H1 (cell line): Measurements from ENCODE around the gene ARHGAP26. TPM values are rescaled to one million over a fixed set of nuclear protein-coding genes. Genes with fewer than 3 reads are reported as not detected.

Source experiments
- CTCF ChIA-PET: fragments of 300-600 bp; sonication (Branson Sonifier 250); formaldehyde crosslinking; loops from one replicate; lab custom pipeline; 2021; ENCODE audit not compliant: partially characterized antibody; lab: Charles Lee
- POLR2A ChIA-PET: fragments of 300-600 bp; sonication (Branson Sonifier 250); formaldehyde crosslinking; loops from one replicate; lab custom pipeline; 2021; ENCODE audit warnings: inconsistent platforms; ENCODE audit not compliant: partially characterized antibody; lab: Charles Lee
- DNase-seq, 2 experiments: peaks; one replicate each; pipeline versions ENCODE4 v3.0.0 to v3.0.0-alpha.2; 2010 to 2022; ENCODE audit warnings: low spot score in 2 of 2, low read depth in 1 of 2, mixed read lengths in 1 of 2
- FAIRE-seq: peaks from 2 replicates; lab custom pipeline; 2011; peaks lifted over from hg19 to GRCh38; lab: Jason Lieb, UNC
- H2AFZ ChIP-seq: 2 replicates; pipeline ENCODE4 v1.8.1; 2012; ENCODE audit warnings: low read length, inconsistent platforms
- H2AK5ac ChIP-seq: 2 replicates; pipeline ENCODE4 v1.6.1; 2013; ENCODE audit warnings: low read depth, low read length
- H2BK120ac ChIP-seq: replicated peaks from 2 replicates; pipeline ENCODE3; 2013; ENCODE audit warnings: low read depth, low read length, inconsistent platforms
- H2BK12ac ChIP-seq: 2 replicates; pipeline ENCODE4 v1.6.1; 2013; ENCODE audit warnings: low read depth, low read length
- H2BK15ac ChIP-seq: 2 replicates; pipeline ENCODE4 v1.6.1; 2013; ENCODE audit warnings: low read length
- H2BK20ac ChIP-seq: 2 replicates; pipeline ENCODE4 v1.6.1; 2013; ENCODE audit warnings: low read length
- H2BK5ac ChIP-seq: 2 replicates; pipeline ENCODE4 v1.6.1; 2013; ENCODE audit warnings: low read depth, low read length
- H3K14ac ChIP-seq: 2 replicates; pipeline ENCODE4 v1.6.1; 2013; ENCODE audit warnings: inconsistent platforms; ENCODE audit not compliant: insufficient read length
- H3K18ac ChIP-seq: 2 replicates; pipeline ENCODE4 v1.6.1; 2013; ENCODE audit warnings: low read length; ENCODE audit errors: extremely low read depth
- H3K23ac ChIP-seq: 2 replicates; pipeline ENCODE4 v1.6.1; 2013; ENCODE audit warnings: inconsistent platforms; ENCODE audit not compliant: insufficient read length
- H3K23me2 ChIP-seq: 2 replicates; pipeline ENCODE4 v1.6.1; 2013; ENCODE audit warnings: low read depth, low read length
- H3K27ac ChIP-seq: 2 replicates; pipeline ENCODE4 v1.6.1; 2011; ENCODE audit warnings: low read depth, low read length, inconsistent platforms
- H3K27me3 ChIP-seq, 4 experiments: replicated peaks in 1 of 4; 1 replicate in 1 of 4; 2 replicates in 3 of 4; pipeline versions ENCODE4 v1.6.1 to v1.8.1; 2011 to 2013; ENCODE audit warnings: low read length in 3 of 4, mild to moderate bottlenecking in 3 of 4, inconsistent platforms in 2 of 4, mixed read lengths in 2 of 4, moderate library complexity in 1 of 4; ENCODE audit not compliant: control insufficient read depth in 3 of 4, insufficient read depth in 3 of 4; ENCODE audit errors: extremely low read depth in 1 of 4
- H3K36me3 ChIP-seq, 4 experiments: 2 replicates each; pipeline versions ENCODE4 v1.6.1 to v1.8.1; 2011 to 2013; ENCODE audit warnings: mild to moderate bottlenecking in 4 of 4, low read length in 3 of 4, moderate library complexity in 2 of 4, control low read depth in 1 of 4, inconsistent platforms in 1 of 4; ENCODE audit not compliant: insufficient read depth in 4 of 4, control insufficient read depth in 2 of 4
- H3K4ac ChIP-seq: replicated peaks from 2 replicates; pipeline ENCODE3; 2013; ENCODE audit warnings: low read length, low read depth, mixed read lengths, inconsistent platforms; ENCODE audit not compliant: insufficient read length
- H3K4me1 ChIP-seq, 4 experiments: replicated peaks in 1 of 4; 1 replicate in 1 of 4; 2 replicates in 3 of 4; pipeline versions ENCODE4 v1.6.1 to v1.8.1; 2011 to 2013; ENCODE audit warnings: low read length in 3 of 4, inconsistent platforms in 2 of 4, mixed read lengths in 1 of 4; ENCODE audit not compliant: insufficient read depth in 4 of 4, control insufficient read depth in 3 of 4
- H3K4me2 ChIP-seq, 2 experiments: 2 replicates each; pipeline versions ENCODE4 v1.6.1 to v1.8.1; 2011 to 2013; ENCODE audit warnings: low read depth in 2 of 2, low read length in 2 of 2, control low read depth in 1 of 2, inconsistent platforms in 1 of 2, mild to moderate bottlenecking in 1 of 2; ENCODE audit not compliant: insufficient read depth in 1 of 2
- H3K4me3 ChIP-seq, 4 experiments: fragments of 200-600, 300-600 bp in 1 of 4; sonication (generic), shearing (Covaris generic), sonication (Bioruptor Twin) in 1 of 4; 2 replicates each; pipeline versions ENCODE4 v1.5.1 to v1.8.1; 2011 to 2016; ENCODE audit warnings: low read length in 4 of 4, low read depth in 3 of 4, control low read depth in 2 of 4, inconsistent platforms in 2 of 4, mild to moderate bottlenecking in 2 of 4, mixed read lengths in 1 of 4, moderate library complexity in 1 of 4; ENCODE audit not compliant: insufficient read depth in 2 of 4; ENCODE audit errors: extremely low read depth in 1 of 4
- H3K56ac ChIP-seq: replicated peaks from 2 replicates; pipeline ENCODE3; 2013; ENCODE audit warnings: low read depth, mild to moderate bottlenecking, mixed read lengths, low read length, inconsistent platforms; ENCODE audit not compliant: insufficient read length
- H3K79me1 ChIP-seq: 2 replicates; pipeline ENCODE4 v1.6.1; 2013; ENCODE audit warnings: low read depth, low read length, control low read depth
- H3K79me2 ChIP-seq, 2 experiments: 2 replicates each; pipeline versions ENCODE4 v1.6.1 to v1.8.1; 2012 to 2013; ENCODE audit warnings: low read length in 2 of 2, mild to moderate bottlenecking in 2 of 2, inconsistent platforms in 1 of 2; ENCODE audit not compliant: insufficient read depth in 2 of 2, control insufficient read depth in 1 of 2
- H3K9ac ChIP-seq, 4 experiments: replicated peaks in 1 of 4; 1 replicate in 1 of 4; 2 replicates in 3 of 4; pipeline versions ENCODE4 v1.6.1 to v1.8.1; 2011 to 2013; ENCODE audit warnings: low read depth in 3 of 4, low read length in 3 of 4, control low read depth in 2 of 4, mild to moderate bottlenecking in 2 of 4, moderate library complexity in 2 of 4, inconsistent platforms in 1 of 4; ENCODE audit errors: extremely low read depth in 1 of 4
- H3K9me3 ChIP-seq, 2 experiments: 2 replicates each; pipeline versions ENCODE4 v1.6.1 to v1.8.1; 2012 to 2013; ENCODE audit warnings: mild to moderate bottlenecking in 2 of 2, moderate library complexity in 2 of 2, control low read depth in 1 of 2, inconsistent platforms in 1 of 2, low read depth in 1 of 2, low read length in 1 of 2, mixed read lengths in 1 of 2; ENCODE audit not compliant: insufficient read depth in 2 of 2
- H4K20me1 ChIP-seq, 2 experiments: replicated peaks in 1 of 2; 2 replicates each; pipeline versions ENCODE3 to v1.8.1; 2011 to 2013; ENCODE audit warnings: inconsistent platforms in 2 of 2, low read length in 2 of 2, mild to moderate bottlenecking in 1 of 2; ENCODE audit not compliant: insufficient read depth in 2 of 2, control insufficient read depth in 1 of 2
- H4K5ac ChIP-seq: 2 replicates; pipeline ENCODE4 v1.6.1; 2013; ENCODE audit warnings: low read length, low read depth, mixed read lengths, inconsistent platforms; ENCODE audit not compliant: insufficient read length
- H4K8ac ChIP-seq: 2 replicates; pipeline ENCODE4 v1.8.0; 2013; ENCODE audit warnings: mild to moderate bottlenecking, moderate library complexity, low read length, inconsistent platforms; ENCODE audit not compliant: insufficient read depth; ENCODE audit errors: extremely low read depth
- H4K91ac ChIP-seq: replicated peaks from 2 replicates; pipeline ENCODE3; 2013; ENCODE audit warnings: low read length, mixed read lengths, inconsistent platforms; ENCODE audit not compliant: insufficient read length
- EZH2 ChIP-seq: fragments of 200-600 bp; sonication (generic); IDR thresholded peaks from 2 replicates; pipeline ENCODE4 v1.7.1; 2012; ENCODE audit warnings: low read depth, mild to moderate bottlenecking, moderate library complexity, low read length, inconsistent platforms; ENCODE audit not compliant: severe bottlenecking
- POU5F1 ChIP-seq: IDR thresholded peaks from 2 replicates; pipeline ENCODE4 v1.6.1; 2011; ENCODE audit warnings: low read depth, mild to moderate bottlenecking, low read length, moderate library complexity
- SP4 ChIP-seq: IDR thresholded peaks from 2 replicates; pipeline ENCODE4 v1.6.1; 2012; ENCODE audit warnings: low read length, inconsistent platforms
- WGBS, 2 experiments: shearing (Covaris generic) in 1 of 2; methylation state at CpG; one replicate each; pipeline versions ENCODE4 v1.1.6 to v1.1.7; 2013 to 2015; ENCODE audit warnings: low lambda C conversion rate in 2 of 2, mixed read lengths in 2 of 2, inconsistent platforms in 1 of 2, low coverage in 1 of 2, missing lambda C conversion rate in 1 of 2; ENCODE audit not compliant: insufficient replicate concordance in 2 of 2, insufficient coverage in 1 of 2, insufficient read length in 1 of 2; ENCODE audit errors: extremely low coverage in 1 of 2, missing lambda C conversion rate in 1 of 2; 5-methylcytosine and 5-hydroxymethylcytosine counted together
- polyA plus RNA-seq, 7 experiments: library from polyadenylated mRNA; depleted of rRNA in 3 of 7; stranded (reverse) in 5 of 7; unstranded in 2 of 7; fragments of >200 nt in 5 of 7; fragments of 200-250 nt in 2 of 7; gene quantifications; 1 replicate in 5 of 7; 2 replicates in 1 of 7; 4 replicates in 1 of 7; pipeline versions ENCODE4 v1.2.1 to v1.2.3, GENCODE V29; 2011 to 2013; ENCODE audit warnings: missing spikeins in 2 of 7, mixed read lengths in 2 of 7
- total RNA-seq: library from RNA; stranded (reverse); fragmentation: NEBNext Ultra II Directional; extraction: Animal tissue kit (Norgen Biotek cat#: 25700); gene quantifications from 2 replicates; pipeline ENCODE4 v1.2.1, GENCODE V29; 2021

ARHGAP26 gene
- total and polyA plus RNA-seq, 2 of the 8 experiments (the other 6 are each of a cell fraction or from before 2014, with no cell fraction given), result 7.1 to 24.8 TPM

GRCh38 chr5:143059976-143060765, 290.0 kb downstream of the ARHGAP26 start:
- Histone ChIP-seq H3K23ac (no peak overlapping the region), H2BK12ac (no peak overlapping the region), H2AK5ac (no peak overlapping the region), H3K14ac (no peak overlapping the region), H2BK5ac (no peak overlapping the region), H3K4me3 (no peak overlapping the region), H3K18ac (no peak overlapping the region), H2BK120ac (no peak overlapping the region), H3K4ac (no peak overlapping the region), H3K27me3 (no peaks in the 10 kb centered on the region), H2BK20ac (no peak overlapping the region), H3K9me3 (no peaks in the 10 kb centered on the region), H3K79me2 (no peaks in the 10 kb centered on the region), H3K4me2 (no peak overlapping the region), H3K79me1 (no peaks in the 10 kb centered on the region; the same call in 1 of the 2 replicates), H3K4me1 (peaks cover 0 to 2% (median 0%) of the 10 kb centered on the region in 4 experiments; a peak in 1 of 7 replicates)
- no peak for DNase-seq
- no peak for FAIRE-seq
- WGBS, 2 experiments, result 86% methylated on average over 3 of the region's 3 CpGs; no CpG with 5 or more reads in 1 of the 2 experiments
- TF ChIP-seq SP4 (no peak), POU5F1 (no peak), EZH2 (no peak)
- TF ChIP-seq, all 59 proteins: peak for 0
- Histone ChIP-seq H3K56ac (no peak overlapping the region), H4K8ac (no peak overlapping the region), H3K27ac (no peak overlapping the region), H3K23me2 (no peaks in the 10 kb centered on the region), H2AFZ (no peak overlapping the region), H4K5ac (no peak overlapping the region), H4K20me1 (no peaks in the 10 kb centered on the region), H2BK15ac (no peak overlapping the region), H4K91ac (no peak overlapping the region), H3K9ac (no peak overlapping the region), H3K36me3 (peaks cover 0 to 8% (median 3%) of the 10 kb centered on the region in 4 experiments; a peak in 4 of 8 replicates)
- ChIA-PET POLR2A (no interaction called here), CTCF (interaction anchor here (0.8 to 1.1 kb wide), 3 partner anchors 9 to 341 kb away, joined by 3 read pairs; no protein-coding TSS in a partner anchor)
